ENCODE data around the gene VPS8. TPM values are rescaled to one million over a fixed set of nuclear protein-coding genes. Genes with fewer than 3 reads are reported as not detected.

The VPS8 gene
- total RNA-seq, 2 experiments from 2014 or later: 20.0 to 22.9 TPM

- H3K4me3 Mint-ChIP-seq: no peak overlapping the region
- peaks cover 2% of the 10 kb centered on the region for H3K9me3 Mint-ChIP-seq
- H3K36me3 Mint-ChIP-seq: peaks cover 13% of the 10 kb centered on the region
- H3K27ac Mint-ChIP-seq: no peak overlapping the region
- H3K4me1 Mint-ChIP-seq: peaks cover 53% of the 10 kb centered on the region
- no peak for DNase-seq
- peaks cover 4% of the 10 kb centered on the region for H3K27me3 Mint-ChIP-seq
Measured at GRCh38 chr3:184814214-184814613, 2.2 kb downstream of the VPS8 start.

GRCh38 chr3:184815046-184815930 is 3.3 kb downstream of the VPS8 start:
- H3K27me3 Mint-ChIP-seq: peaks cover 4% of the 10 kb centered on the region
- peaks cover 13% of the 10 kb centered on the region for H3K36me3 Mint-ChIP-seq
- peak overlapping the region; percentile 69 for H3K27ac Mint-ChIP-seq
- H3K9me3 Mint-ChIP-seq: peaks cover 2% of the 10 kb centered on the region
- peak; percentile 26 for DNase-seq
- peaks cover 57% of the 10 kb centered on the region for H3K4me1 Mint-ChIP-seq
- no peak overlapping the region for H3K4me3 Mint-ChIP-seq

- peaks cover 15% of the 10 kb centered on the region for H3K36me3 Mint-ChIP-seq
- peaks cover 2% of the 10 kb centered on the region for H3K9me3 Mint-ChIP-seq
- peaks cover 4% of the 10 kb centered on the region for H3K27me3 Mint-ChIP-seq
- no peak overlapping the region for H3K4me3 Mint-ChIP-seq
- no peak for DNase-seq
- H3K27ac Mint-ChIP-seq: no peak overlapping the region
- peaks cover 51% of the 10 kb centered on the region for H3K4me1 Mint-ChIP-seq
Measured at GRCh38 chr3:184816614-184817013, 4.6 kb downstream of the VPS8 start.

- Mint-ChIP-seq H3K4me1 (peaks cover 27% of the 10 kb centered on the region), H3K27ac (no peak overlapping the region), H3K27me3 (no peaks in the 10 kb centered on the region), H3K9me3 (no peaks in the 10 kb centered on the region), H3K4me3 (no peak overlapping the region), H3K36me3 (peaks cover 17% of the 10 kb centered on the region)
- DNase-seq: no peak
Measured at GRCh38 chr3:184820525-184820924, 8.6 kb downstream of the VPS8 start.

GRCh38 chr3:184821034-184821433 is 9.1 kb downstream of the VPS8 start:
- no peak for DNase-seq
- H3K27me3 Mint-ChIP-seq: no peaks in the 10 kb centered on the region
- H3K4me1 Mint-ChIP-seq: peaks cover 21% of the 10 kb centered on the region
- no peak overlapping the region for H3K27ac Mint-ChIP-seq
- no peaks in the 10 kb centered on the region for H3K9me3 Mint-ChIP-seq
- H3K4me3 Mint-ChIP-seq: no peak overlapping the region
- H3K36me3 Mint-ChIP-seq: peaks cover 17% of the 10 kb centered on the region

GRCh38 chr3:184822081-184822480 is 10.1 kb downstream of the VPS8 start:
- Mint-ChIP-seq H3K27ac (no peak overlapping the region), H3K27me3 (no peaks in the 10 kb centered on the region), H3K4me3 (no peak overlapping the region), H3K9me3 (no peaks in the 10 kb centered on the region), H3K4me1 (peaks cover 12% of the 10 kb centered on the region), H3K36me3 (peaks cover 10% of the 10 kb centered on the region)
- no peak for DNase-seq

- DNase-seq: no peak
- no peaks in the 10 kb centered on the region for H3K9me3 Mint-ChIP-seq
Measured at GRCh38 chr3:184822654-184823053, 10.7 kb downstream of the VPS8 start.

GRCh38 chr3:184823990-184824389 is 12.0 kb downstream of the VPS8 start:
- Mint-ChIP-seq H3K9me3 (no peaks in the 10 kb centered on the region), H3K4me3 (no peak overlapping the region), H3K36me3 (peaks cover 10% of the 10 kb centered on the region), H3K27me3 (no peaks in the 10 kb centered on the region), H3K4me1 (peaks cover 8% of the 10 kb centered on the region), H3K27ac (no peak overlapping the region)
- no peak for DNase-seq

More at GRCh38 chr3:184822654-184823053, 10.7 kb downstream of the VPS8 start:
- no peak overlapping the region for H3K4me3 Mint-ChIP-seq
- H3K27ac Mint-ChIP-seq: no peak overlapping the region
- peaks cover 11% of the 10 kb centered on the region for H3K4me1 Mint-ChIP-seq
- no peaks in the 10 kb centered on the region for H3K27me3 Mint-ChIP-seq
- peaks cover 11% of the 10 kb centered on the region for H3K36me3 Mint-ChIP-seq

- Mint-ChIP-seq H3K36me3 (peaks cover 10% of the 10 kb centered on the region), H3K9me3 (no peaks in the 10 kb centered on the region), H3K4me1 (peaks cover 10% of the 10 kb centered on the region), H3K27me3 (no peaks in the 10 kb centered on the region), H3K4me3 (no peak overlapping the region), H3K27ac (no peak overlapping the region)
- DNase-seq: no peak
Measured at GRCh38 chr3:184825121-184825820, 13.3 kb downstream of the VPS8 start.

GRCh38 chr3:184827572-184827971 is 15.6 kb downstream of the VPS8 start:
- no peaks in the 10 kb centered on the region for H3K27me3 Mint-ChIP-seq
- no peak overlapping the region for H3K4me3 Mint-ChIP-seq
- H3K4me1 Mint-ChIP-seq: peaks cover 6% of the 10 kb centered on the region
- H3K27ac Mint-ChIP-seq: no peak overlapping the region
- H3K9me3 Mint-ChIP-seq: no peaks in the 10 kb centered on the region
- DNase-seq: no peak
- H3K36me3 Mint-ChIP-seq: peaks cover 21% of the 10 kb centered on the region

- Mint-ChIP-seq H3K4me1 (peaks cover 8% of the 10 kb centered on the region), H3K9me3 (no peaks in the 10 kb centered on the region), H3K36me3 (peaks cover 20% of the 10 kb centered on the region), H3K4me3 (no peak overlapping the region), H3K27me3 (no peaks in the 10 kb centered on the region), H3K27ac (no peak overlapping the region)
- no peak for DNase-seq
Measured at GRCh38 chr3:184832044-184832443, 20.1 kb downstream of the VPS8 start.

- Mint-ChIP-seq H3K27me3 (no peaks in the 10 kb centered on the region), H3K4me3 (no peak overlapping the region), H3K36me3 (peaks cover 17% of the 10 kb centered on the region), H3K4me1 (peaks cover 8% of the 10 kb centered on the region), H3K9me3 (no peaks in the 10 kb centered on the region), H3K27ac (no peak overlapping the region)
- DNase-seq: no peak
Measured at GRCh38 chr3:184832903-184833302, 20.9 kb downstream of the VPS8 start.

- Mint-ChIP-seq H3K27ac (no peak overlapping the region), H3K27me3 (no peaks in the 10 kb centered on the region), H3K9me3 (no peaks in the 10 kb centered on the region), H3K36me3 (peaks cover 13% of the 10 kb centered on the region), H3K4me1 (peaks cover 2% of the 10 kb centered on the region), H3K4me3 (no peak overlapping the region)
- DNase-seq: no peak
Measured at GRCh38 chr3:184836090-184836822, 24.3 kb downstream of the VPS8 start.

GRCh38 chr3:184842433-184842832 is 30.5 kb downstream of the VPS8 start:
- no peak for DNase-seq
- no peak overlapping the region for H3K4me3 Mint-ChIP-seq
- H3K27me3 Mint-ChIP-seq: no peaks in the 10 kb centered on the region
- no peaks in the 10 kb centered on the region for H3K4me1 Mint-ChIP-seq
- H3K27ac Mint-ChIP-seq: no peak overlapping the region
- peaks cover 2% of the 10 kb centered on the region for H3K36me3 Mint-ChIP-seq
- H3K9me3 Mint-ChIP-seq: no peaks in the 10 kb centered on the region

GRCh38 chr3:184845819-184846218 is 33.9 kb downstream of the VPS8 start:
- H3K27ac Mint-ChIP-seq: no peak overlapping the region

More at GRCh38 chr3:184845819-184846218, 33.9 kb downstream of the VPS8 start:
- Mint-ChIP-seq H3K36me3 (peaks cover 2% of the 10 kb centered on the region), H3K4me1 (no peaks in the 10 kb centered on the region), H3K4me3 (no peak overlapping the region), H3K27me3 (no peaks in the 10 kb centered on the region), H3K9me3 (no peaks in the 10 kb centered on the region)
- DNase-seq: no peak
